Ishikawa (cell line): ENCODE results near the gene ALDH1A2.

Experiments
- CEBPB ChIP-seq: IDR thresholded peaks from 2 replicates; pipeline ENCODE4 v1.6.1; 2012
- CREB1 ChIP-seq: IDR thresholded peaks from 2 replicates; pipeline ENCODE4 v1.6.1; 2012; ENCODE audit warnings: low read depth
- EGR1 ChIP-seq: IDR thresholded peaks from 2 replicates; pipeline ENCODE4 v1.6.1; 2012
- EP300 ChIP-seq: IDR thresholded peaks from 2 replicates; pipeline ENCODE4 v1.6.1; 2012; ENCODE audit warnings: borderline replicate concordance
- NFIC ChIP-seq: IDR thresholded peaks from 2 replicates; pipeline ENCODE4 v1.6.1; 2012
- RAD21 ChIP-seq: IDR thresholded peaks from 2 replicates; pipeline ENCODE4 v1.6.1; 2012; ENCODE audit warnings: low read depth
- REST ChIP-seq: IDR thresholded peaks from 2 replicates; pipeline ENCODE4 v1.6.1; 2012; ENCODE audit warnings: low read depth, mild to moderate bottlenecking
- TAF1 ChIP-seq: IDR thresholded peaks from 2 replicates; pipeline ENCODE4 v1.6.1; 2012; ENCODE audit warnings: low read depth, mild to moderate bottlenecking
- TCF12 ChIP-seq: IDR thresholded peaks from 2 replicates; pipeline ENCODE4 v1.6.1; 2012; ENCODE audit warnings: low read depth
- TEAD4 ChIP-seq: IDR thresholded peaks from 2 replicates; pipeline ENCODE4 v1.6.1; 2012
- ZBTB7A ChIP-seq: IDR thresholded peaks from 2 replicates; pipeline ENCODE4 v1.6.1; 2012; ENCODE audit warnings: low read depth
- TF ChIP-seq, protein P1 (sequence below): IDR thresholded peaks from 2 replicates; pipeline ENCODE4 v1.6.1; 2012
- TF ChIP-seq, protein P2 (sequence below): IDR thresholded peaks from 2 replicates; pipeline ENCODE4 v1.6.1; 2012

GRCh38 chr15:57996561-57996960, 69.0 kb downstream of the ALDH1A2 start:
- TF ChIP-seq RAD21 = no peak
- TF ChIP-seq EGR1 = no peak
- TF ChIP-seq, protein P1, sequence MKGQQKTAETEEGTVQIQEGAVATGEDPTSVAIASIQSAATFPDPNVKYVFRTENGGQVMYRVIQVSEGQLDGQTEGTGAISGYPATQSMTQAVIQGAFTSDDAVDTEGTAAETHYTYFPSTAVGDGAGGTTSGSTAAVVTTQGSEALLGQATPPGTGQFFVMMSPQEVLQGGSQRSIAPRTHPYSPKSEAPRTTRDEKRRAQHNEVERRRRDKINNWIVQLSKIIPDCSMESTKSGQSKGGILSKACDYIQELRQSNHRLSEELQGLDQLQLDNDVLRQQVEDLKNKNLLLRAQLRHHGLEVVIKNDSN = no peak
- no peak for TF ChIP-seq NFIC
- TF ChIP-seq TCF12 = no peak
- TF ChIP-seq TEAD4 = no peak
- TF ChIP-seq EP300 = no peak
- TF ChIP-seq CREB1 = no peak
- no peak for TF ChIP-seq TAF1
- no peak for TF ChIP-seq CEBPB
- TF ChIP-seq, protein P2, sequence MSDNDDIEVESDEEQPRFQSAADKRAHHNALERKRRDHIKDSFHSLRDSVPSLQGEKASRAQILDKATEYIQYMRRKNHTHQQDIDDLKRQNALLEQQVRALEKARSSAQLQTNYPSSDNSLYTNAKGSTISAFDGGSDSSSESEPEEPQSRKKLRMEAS = no peak
- no peak for TF ChIP-seq REST
- TF ChIP-seq ZBTB7A = no peak
